Measurements from ENCODE around the gene COX6B1.

DNA sequence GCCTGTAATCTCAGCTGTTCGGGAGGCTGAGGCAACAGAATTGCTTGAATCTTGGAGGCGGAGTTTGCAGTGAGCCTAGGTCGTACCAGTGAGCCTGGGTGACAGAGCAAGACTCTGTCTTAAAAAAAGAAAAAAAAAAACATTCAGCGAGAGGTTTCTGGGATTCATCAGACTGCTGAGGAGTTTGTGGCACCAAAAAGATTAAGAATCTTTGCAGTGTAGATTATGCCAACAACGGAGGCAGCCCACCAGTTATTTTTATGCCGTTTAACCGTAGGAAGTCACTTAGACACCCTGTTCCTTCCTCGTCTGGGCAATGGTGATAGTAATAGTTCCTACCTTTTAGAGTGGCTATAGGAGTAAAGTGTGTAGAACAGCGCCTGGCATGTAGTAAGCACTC is 2.5 kb downstream of the COX6B1 start:
- TF ChIP-seq, protein P1, sequence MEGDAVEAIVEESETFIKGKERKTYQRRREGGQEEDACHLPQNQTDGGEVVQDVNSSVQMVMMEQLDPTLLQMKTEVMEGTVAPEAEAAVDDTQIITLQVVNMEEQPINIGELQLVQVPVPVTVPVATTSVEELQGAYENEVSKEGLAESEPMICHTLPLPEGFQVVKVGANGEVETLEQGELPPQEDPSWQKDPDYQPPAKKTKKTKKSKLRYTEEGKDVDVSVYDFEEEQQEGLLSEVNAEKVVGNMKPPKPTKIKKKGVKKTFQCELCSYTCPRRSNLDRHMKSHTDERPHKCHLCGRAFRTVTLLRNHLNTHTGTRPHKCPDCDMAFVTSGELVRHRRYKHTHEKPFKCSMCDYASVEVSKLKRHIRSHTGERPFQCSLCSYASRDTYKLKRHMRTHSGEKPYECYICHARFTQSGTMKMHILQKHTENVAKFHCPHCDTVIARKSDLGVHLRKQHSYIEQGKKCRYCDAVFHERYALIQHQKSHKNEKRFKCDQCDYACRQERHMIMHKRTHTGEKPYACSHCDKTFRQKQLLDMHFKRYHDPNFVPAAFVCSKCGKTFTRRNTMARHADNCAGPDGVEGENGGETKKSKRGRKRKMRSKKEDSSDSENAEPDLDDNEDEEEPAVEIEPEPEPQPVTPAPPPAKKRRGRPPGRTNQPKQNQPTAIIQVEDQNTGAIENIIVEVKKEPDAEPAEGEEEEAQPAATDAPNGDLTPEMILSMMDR (IDR thresholded peaks at IDR 0.05), result no peak
- TF ChIP-seq POLR2A (IDR thresholded peaks at IDR 0.05), result no peak
